ENCODE measurements around the gene ZNF580. TPM values are rescaled to one million over a fixed set of nuclear protein-coding genes. Genes with fewer than 3 reads are reported as not detected.

ZNF580 gene
- total RNA-seq, 1 experiment from 2014 or later = 38.5 TPM

DNA sequence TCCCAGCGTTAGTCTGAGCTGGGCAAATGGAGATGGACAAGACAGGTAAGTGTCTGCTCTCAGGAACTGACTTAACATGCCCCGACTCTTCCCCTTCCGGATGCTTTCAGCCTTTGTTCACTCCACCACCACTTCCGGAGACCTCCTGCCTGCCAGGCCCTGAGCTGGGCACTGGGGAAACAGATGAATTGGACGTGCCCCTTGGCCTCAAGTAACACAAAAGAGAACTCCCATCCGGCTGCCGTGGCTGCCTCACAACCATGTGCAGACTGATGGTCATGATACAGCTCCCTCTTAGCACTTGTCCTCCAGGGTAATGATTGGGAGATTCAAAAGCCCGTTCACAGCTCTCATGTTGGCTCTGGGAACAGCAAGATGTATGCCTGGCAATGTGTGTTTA is 23.4 kb upstream of the ZNF580 start:
- Mint-ChIP-seq H3K27ac (ENCODE audit: unreplicated experiment) (peak overlapping the region; percentile 28), H3K36me3 (ENCODE audit: insufficient read depth, unreplicated experiment) (peaks cover 38% of the 10 kb centered on the region), H3K4me1 (ENCODE audit: low read depth, unreplicated experiment) (no peaks in the 10 kb centered on the region), H3K27me3 (ENCODE audit: insufficient read depth, unreplicated experiment) (no peaks in the 10 kb centered on the region), H3K4me3 (ENCODE audit: unreplicated experiment) (no peak overlapping the region), H3K9me3 (ENCODE audit: unreplicated experiment) (no peaks in the 10 kb centered on the region)
- TF ChIP-seq, protein P1, sequence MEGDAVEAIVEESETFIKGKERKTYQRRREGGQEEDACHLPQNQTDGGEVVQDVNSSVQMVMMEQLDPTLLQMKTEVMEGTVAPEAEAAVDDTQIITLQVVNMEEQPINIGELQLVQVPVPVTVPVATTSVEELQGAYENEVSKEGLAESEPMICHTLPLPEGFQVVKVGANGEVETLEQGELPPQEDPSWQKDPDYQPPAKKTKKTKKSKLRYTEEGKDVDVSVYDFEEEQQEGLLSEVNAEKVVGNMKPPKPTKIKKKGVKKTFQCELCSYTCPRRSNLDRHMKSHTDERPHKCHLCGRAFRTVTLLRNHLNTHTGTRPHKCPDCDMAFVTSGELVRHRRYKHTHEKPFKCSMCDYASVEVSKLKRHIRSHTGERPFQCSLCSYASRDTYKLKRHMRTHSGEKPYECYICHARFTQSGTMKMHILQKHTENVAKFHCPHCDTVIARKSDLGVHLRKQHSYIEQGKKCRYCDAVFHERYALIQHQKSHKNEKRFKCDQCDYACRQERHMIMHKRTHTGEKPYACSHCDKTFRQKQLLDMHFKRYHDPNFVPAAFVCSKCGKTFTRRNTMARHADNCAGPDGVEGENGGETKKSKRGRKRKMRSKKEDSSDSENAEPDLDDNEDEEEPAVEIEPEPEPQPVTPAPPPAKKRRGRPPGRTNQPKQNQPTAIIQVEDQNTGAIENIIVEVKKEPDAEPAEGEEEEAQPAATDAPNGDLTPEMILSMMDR (IDR thresholded peaks at IDR 0.05; ENCODE audit: insufficient read depth in 1 of 2, low read depth in 1 of 2, low read length in 1 of 2, severe bottlenecking in 1 of 2, unreplicated experiment in 1 of 2) = no peak
- Histone ChIP-seq H3K27me3 (replicated peaks; ENCODE audit: control insufficient read depth, insufficient read depth, low read length) (no peaks in the 10 kb centered on the region), H3K4me3 (ENCODE audit: low read depth, low read length) (no peak overlapping the region), H3K9me3 (no peaks in the 10 kb centered on the region), H3K4me1 (no peaks in the 10 kb centered on the region), H3K36me3 (ENCODE audit: control insufficient read depth, insufficient read depth, low read length) (no peaks in the 10 kb centered on the region; the same call in 1 of the 2 replicates)
- no TSS peak for BruUV-seq (replicated peaks)
- ChIA-PET CTCF (no interaction called here), POLR2A (interaction anchor here (0.7 kb wide), 1 partner anchor 83 kb away, joined by 4 read pairs; no protein-coding TSS in a partner anchor)
- no peak for DNase-seq
- intact Hi-C loops (cut with micrococcal nuclease; ENCODE audit: unreplicated experiment) = no loop called here

DNA sequence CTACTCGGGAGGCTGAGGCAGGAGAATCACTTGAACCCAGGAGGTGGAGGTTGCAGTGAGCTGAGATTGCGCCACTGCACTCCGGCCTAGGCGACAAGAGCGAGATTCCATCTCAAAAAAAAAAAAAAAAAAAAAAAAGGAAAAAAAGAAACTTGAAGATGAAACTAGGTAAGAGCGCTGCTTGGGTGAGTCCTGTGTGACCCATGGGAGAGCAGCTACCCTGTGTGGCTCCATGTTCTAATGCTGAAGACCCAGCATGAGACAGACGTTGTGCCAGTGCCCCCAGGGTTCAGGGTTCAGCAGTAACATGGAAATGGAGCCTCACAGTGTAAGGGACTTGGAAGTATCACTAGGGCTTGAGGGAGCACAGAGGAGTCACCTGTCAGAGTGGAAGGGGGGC is 22.4 kb upstream of the ZNF580 start:
- ChIA-PET POLR2A (no interaction called here), CTCF (no interaction called here)

DNA sequence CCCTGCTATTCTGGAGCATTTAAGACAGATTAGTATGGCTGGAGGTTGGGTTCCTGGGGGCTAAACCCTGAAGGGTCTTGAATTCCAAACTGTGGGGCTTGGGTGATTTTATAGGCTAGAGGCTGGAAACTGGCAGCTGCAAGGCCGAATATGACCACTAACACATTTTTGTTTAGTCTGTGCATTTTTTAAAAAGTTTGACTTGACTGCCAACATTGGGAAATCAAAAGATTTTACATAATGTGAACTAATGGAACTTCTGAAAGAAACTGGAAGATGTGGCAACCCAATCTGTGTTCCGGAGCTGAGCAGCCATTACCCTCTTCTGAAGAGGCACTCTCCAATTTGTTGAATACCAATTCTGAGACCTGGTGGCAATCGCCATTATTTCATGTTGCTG is 21.5 kb upstream of the ZNF580 start:
- Histone ChIP-seq H3K27me3 (replicated peaks; ENCODE audit: control insufficient read depth, insufficient read depth, low read length) (no peaks in the 10 kb centered on the region), H3K9me3 (0 out of 2 replicates have a peak, but pooled peaks cover 6% of the 10 kb centered on the region), H3K4me1 (no peaks in the 10 kb centered on the region), H3K4me3 (ENCODE audit: low read depth, low read length) (no peak overlapping the region), H3K36me3 (ENCODE audit: control insufficient read depth, insufficient read depth, low read length) (no peaks in the 10 kb centered on the region; the same call in 1 of the 2 replicates)
- CTCF ChIA-PET = interaction anchor here (0.6 kb wide), 1 partner anchor 58 kb away, joined by 9 read pairs; no protein-coding TSS in a partner anchor
- H3K27me3 Mint-ChIP-seq (ENCODE audit: insufficient read depth, unreplicated experiment) = no peaks in the 10 kb centered on the region
- intact Hi-C loops (cut with micrococcal nuclease; ENCODE audit: unreplicated experiment) = no loop called here
- DNase-seq = no peak
- POLR2A ChIA-PET = no interaction called here
- BruUV-seq (replicated peaks) = TSS peak; percentile 10
- TF ChIP-seq, protein P1 (IDR thresholded peaks at IDR 0.05; ENCODE audit: insufficient read depth in 1 of 2, low read depth in 1 of 2, low read length in 1 of 2, severe bottlenecking in 1 of 2, unreplicated experiment in 1 of 2) = no peak
- H3K4me1 Mint-ChIP-seq (ENCODE audit: low read depth, unreplicated experiment) = peaks cover 7% of the 10 kb centered on the region
- peaks cover 48% of the 10 kb centered on the region for H3K36me3 Mint-ChIP-seq (ENCODE audit: insufficient read depth, unreplicated experiment)
- H3K27ac Mint-ChIP-seq (ENCODE audit: unreplicated experiment) = no peak overlapping the region
- no peak overlapping the region for H3K4me3 Mint-ChIP-seq (ENCODE audit: unreplicated experiment)
- no peaks in the 10 kb centered on the region for H3K9me3 Mint-ChIP-seq (ENCODE audit: unreplicated experiment)

More for the DNA sequence above, 22.4 kb upstream of the ZNF580 start:
- Histone ChIP-seq H3K4me1 (no peaks in the 10 kb centered on the region), H3K9me3 (0 out of 2 replicates have a peak, but pooled peaks cover under 1% of the 10 kb centered on the region), H3K27me3 (replicated peaks; ENCODE audit: control insufficient read depth, insufficient read depth, low read length) (no peaks in the 10 kb centered on the region), H3K4me3 (ENCODE audit: low read depth, low read length) (no peak overlapping the region), H3K36me3 (ENCODE audit: control insufficient read depth, insufficient read depth, low read length) (no peaks in the 10 kb centered on the region; the same call in 1 of the 2 replicates)
- Mint-ChIP-seq H3K27ac (ENCODE audit: unreplicated experiment) (no peak overlapping the region), H3K4me3 (ENCODE audit: unreplicated experiment) (no peak overlapping the region), H3K36me3 (ENCODE audit: insufficient read depth, unreplicated experiment) (peaks cover 41% of the 10 kb centered on the region), H3K4me1 (ENCODE audit: low read depth, unreplicated experiment) (no peaks in the 10 kb centered on the region), H3K27me3 (ENCODE audit: insufficient read depth, unreplicated experiment) (no peaks in the 10 kb centered on the region), H3K9me3 (ENCODE audit: unreplicated experiment) (no peaks in the 10 kb centered on the region)
- no TSS peak for BruUV-seq (replicated peaks)
- intact Hi-C loops (cut with micrococcal nuclease; ENCODE audit: unreplicated experiment) = no loop called here
- TF ChIP-seq, protein P1 (IDR thresholded peaks at IDR 0.05; ENCODE audit: insufficient read depth in 1 of 2, low read depth in 1 of 2, low read length in 1 of 2, severe bottlenecking in 1 of 2, unreplicated experiment in 1 of 2) = no peak
- no peak for DNase-seq

All from Caco-2 (cell line).